H1 (cell line): ENCODE data around the gene RCOR2. TPM values are rescaled to one million over a fixed set of nuclear protein-coding genes. Genes with fewer than 3 reads are reported as not detected.

Experiments
- CHD7 ChIP-seq: fragments of 300-600 bp; sonication (generic); IDR thresholded peaks from 2 replicates; pipeline ENCODE4 v1.7.1; 2012; ENCODE audit warnings: low read length, moderate library complexity, mild to moderate bottlenecking, inconsistent platforms; ENCODE audit not compliant: insufficient replicate concordance
- polyA plus RNA-seq, 7 experiments: library from polyadenylated mRNA; depleted of rRNA in 3 of 7; stranded (reverse) in 5 of 7; unstranded in 2 of 7; fragments of >200 nt in 5 of 7; fragments of 200-250 nt in 2 of 7; gene quantifications; 1 replicate in 5 of 7; 2 replicates in 1 of 7; 4 replicates in 1 of 7; pipeline versions ENCODE4 v1.2.1 to v1.2.3, GENCODE V29; 2011 to 2013; ENCODE audit warnings: missing spikeins in 2 of 7, mixed read lengths in 2 of 7
- total RNA-seq: library from RNA; stranded (reverse); fragmentation: NEBNext Ultra II Directional; extraction: Animal tissue kit (Norgen Biotek cat#: 25700); gene quantifications from 2 replicates; pipeline ENCODE4 v1.2.1, GENCODE V29; 2021

RCOR2 gene
- total and polyA plus RNA-seq, 2 of the 8 experiments (the other 6 are each of a cell fraction or from before 2014, with no cell fraction given), result 54.6 to 78.0 TPM

GRCh38 chr11:63870351-63871140 is 46.4 kb downstream of the RCOR2 start (continued):
- no peak for TF ChIP-seq CHD7
